Osteoblast (primary cell): ENCODE data around the gene TCF7L1. TPM values are rescaled to one million over a fixed set of nuclear protein-coding genes. Genes with fewer than 3 reads are reported as not detected.
"Not testable (repeated sequence)": the region's sequence is repeated elsewhere in the genome, so short reads cannot be mapped to it uniquely, and the experiment has no call there.

Experiments used
- DNase-seq: peaks from one replicate; pipeline ENCODE4 v3.0.0; 2011; ENCODE audit warnings: low spot score, mixed read lengths; ENCODE audit not compliant: insufficient read length; ENCODE audit errors: missing footprints
- H2AFZ ChIP-seq: 2 replicates; pipeline ENCODE4 v1.6.0; 2011; ENCODE audit warnings: mild to moderate bottlenecking, low read length
- H3K27ac ChIP-seq: 2 replicates; pipeline ENCODE4 v1.5.1; 2011; ENCODE audit warnings: mild to moderate bottlenecking, low read depth, low read length, moderate library complexity
- H3K27me3 ChIP-seq: 2 replicates; pipeline ENCODE4 v1.6.0; 2012; ENCODE audit warnings: mild to moderate bottlenecking, control low read depth, inconsistent platforms, low read length, moderate library complexity; ENCODE audit not compliant: insufficient read depth
- H3K36me3 ChIP-seq: 2 replicates; pipeline ENCODE4 v1.5.1; 2011; ENCODE audit warnings: mild to moderate bottlenecking, low read length, control low read depth, moderate library complexity; ENCODE audit not compliant: insufficient read depth
- H3K4me1 ChIP-seq: 2 replicates; pipeline ENCODE4 v1.5.1; 2011; ENCODE audit warnings: mild to moderate bottlenecking, low read length, control low read depth, moderate library complexity; ENCODE audit not compliant: insufficient read depth
- H3K4me2 ChIP-seq: 2 replicates; pipeline ENCODE4 v1.6.0; 2011; ENCODE audit warnings: mild to moderate bottlenecking, low read length; ENCODE audit not compliant: insufficient read depth
- H3K4me3 ChIP-seq: fragments of 200-600 bp; sonication (generic); 3 replicates; pipeline ENCODE4 v1.5.1; 2012; ENCODE audit warnings: mild to moderate bottlenecking, low read length, inconsistent platforms; ENCODE audit not compliant: insufficient read depth
- H3K79me2 ChIP-seq: 2 replicates; pipeline ENCODE4 v1.6.0; 2012; ENCODE audit warnings: mild to moderate bottlenecking, low read length, control low read depth, inconsistent platforms; ENCODE audit not compliant: insufficient read depth
- H3K9me3 ChIP-seq: 2 replicates; pipeline ENCODE4 v1.5.1; 2011; ENCODE audit warnings: low read depth, low read length, control low read depth
- H4K20me1 ChIP-seq: 2 replicates; pipeline ENCODE4 v1.6.0; 2012; ENCODE audit warnings: mild to moderate bottlenecking, low read length, control low read depth; ENCODE audit not compliant: insufficient read depth
- total RNA-seq: library from RNA; depleted of rRNA; stranded (reverse); fragments of >200 nt; gene quantifications from 2 replicates; pipeline ENCODE4 v1.2.3, GENCODE V29; 2012
- TF ChIP-seq, protein P1 (sequence below): IDR thresholded peaks from 2 replicates; pipeline ENCODE4 v1.5.1; 2011; ENCODE audit warnings: mild to moderate bottlenecking, low read depth, low read length, moderate library complexity; ENCODE audit errors: extremely low read depth

The TCF7L1 gene
- total RNA-seq, 1 donor: 2.5 TPM

DNA sequence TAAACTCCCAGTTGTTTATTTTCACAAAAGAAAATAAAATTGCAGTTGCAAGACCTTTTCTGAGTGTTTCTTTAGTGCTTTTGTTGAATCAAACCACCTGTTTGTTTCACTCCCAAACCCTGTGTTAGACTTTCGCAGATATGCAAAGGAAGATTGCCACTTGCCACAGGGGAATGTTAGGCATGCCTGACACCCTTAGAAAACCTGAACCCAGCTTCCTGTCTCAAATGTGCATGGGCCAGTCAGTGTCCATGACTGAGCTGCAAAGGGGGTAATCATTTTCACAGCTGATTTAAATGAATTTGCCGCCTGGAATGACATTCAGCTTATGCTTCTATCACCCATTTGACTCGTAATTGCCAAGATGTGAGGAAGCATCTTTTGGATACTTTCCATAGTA is 177.1 kb downstream of the TCF7L1 start:
- no peak for DNase-seq
- Histone ChIP-seq H3K79me2 (no peaks in the 10 kb centered on the region), H3K36me3 (peaks cover 37% of the 10 kb centered on the region), H3K4me2 (no peak overlapping the region), H3K27me3 (no peaks in the 10 kb centered on the region), H3K4me1 (peaks cover 10% of the 10 kb centered on the region), H3K4me3 (no peak overlapping the region), H2AFZ (no peak overlapping the region), H3K27ac (no peak overlapping the region), H4K20me1 (peaks cover 7% of the 10 kb centered on the region), H3K9me3 (no peaks in the 10 kb centered on the region)
- TF ChIP-seq, protein P1, sequence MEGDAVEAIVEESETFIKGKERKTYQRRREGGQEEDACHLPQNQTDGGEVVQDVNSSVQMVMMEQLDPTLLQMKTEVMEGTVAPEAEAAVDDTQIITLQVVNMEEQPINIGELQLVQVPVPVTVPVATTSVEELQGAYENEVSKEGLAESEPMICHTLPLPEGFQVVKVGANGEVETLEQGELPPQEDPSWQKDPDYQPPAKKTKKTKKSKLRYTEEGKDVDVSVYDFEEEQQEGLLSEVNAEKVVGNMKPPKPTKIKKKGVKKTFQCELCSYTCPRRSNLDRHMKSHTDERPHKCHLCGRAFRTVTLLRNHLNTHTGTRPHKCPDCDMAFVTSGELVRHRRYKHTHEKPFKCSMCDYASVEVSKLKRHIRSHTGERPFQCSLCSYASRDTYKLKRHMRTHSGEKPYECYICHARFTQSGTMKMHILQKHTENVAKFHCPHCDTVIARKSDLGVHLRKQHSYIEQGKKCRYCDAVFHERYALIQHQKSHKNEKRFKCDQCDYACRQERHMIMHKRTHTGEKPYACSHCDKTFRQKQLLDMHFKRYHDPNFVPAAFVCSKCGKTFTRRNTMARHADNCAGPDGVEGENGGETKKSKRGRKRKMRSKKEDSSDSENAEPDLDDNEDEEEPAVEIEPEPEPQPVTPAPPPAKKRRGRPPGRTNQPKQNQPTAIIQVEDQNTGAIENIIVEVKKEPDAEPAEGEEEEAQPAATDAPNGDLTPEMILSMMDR: no peak

DNA sequence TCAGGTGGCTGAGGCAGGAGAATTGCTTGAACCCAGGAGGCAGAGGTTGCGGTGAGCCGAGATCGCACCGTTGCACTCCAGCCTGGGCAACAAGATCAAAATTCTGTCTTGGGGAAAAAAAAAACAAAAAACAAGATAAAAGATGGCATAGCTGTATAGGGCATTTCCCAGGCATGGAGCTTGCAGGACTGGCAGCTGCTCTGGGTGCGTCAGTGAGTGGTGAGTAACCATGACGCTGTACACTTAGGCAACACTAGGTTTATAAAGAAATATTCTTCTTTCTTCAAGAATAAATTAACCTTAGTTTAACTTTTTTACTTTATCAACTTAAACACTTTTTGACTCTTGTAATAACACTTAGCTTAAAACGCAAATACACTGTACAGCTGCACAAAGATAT is 179.2 kb downstream of the TCF7L1 start:
- Histone ChIP-seq H3K36me3 (peaks cover 41% of the 10 kb centered on the region), H3K9me3 (no peaks in the 10 kb centered on the region), H3K27ac (peak overlapping the region; percentile 95), H3K4me1 (peaks cover 10% of the 10 kb centered on the region), H3K79me2 (peaks cover 5% of the 10 kb centered on the region), H3K4me3 (no peak overlapping the region), H4K20me1 (peaks cover 8% of the 10 kb centered on the region), H3K4me2 (no peak overlapping the region), H2AFZ (no peak overlapping the region), H3K27me3 (no peaks in the 10 kb centered on the region)
- peak; percentile 93 for DNase-seq
- TF ChIP-seq, protein P1: no peak

GRCh38 chr2:85314884-85315242 is 181.7 kb downstream of the TCF7L1 start:
- Histone ChIP-seq H3K9me3 (no peaks in the 10 kb centered on the region), H3K4me3 (no peak overlapping the region), H3K79me2 (peaks cover 20% of the 10 kb centered on the region), H3K4me2 (no peak overlapping the region), H3K27ac (peak overlapping the region; percentile 66), H3K4me1 (peaks cover 21% of the 10 kb centered on the region), H2AFZ (no peak overlapping the region), H3K27me3 (no peaks in the 10 kb centered on the region), H3K36me3 (peaks cover 46% of the 10 kb centered on the region), H4K20me1 (peaks cover 24% of the 10 kb centered on the region)
- TF ChIP-seq, protein P1: no peak
- no peak for DNase-seq

- not testable (repeated sequence) for H3K27me3 ChIP-seq, DNase-seq, H3K4me3 ChIP-seq, H3K4me2 ChIP-seq, H2AFZ ChIP-seq, H3K27ac ChIP-seq, H3K9me3 ChIP-seq
- Histone ChIP-seq H3K36me3 (peaks cover 53% of the 10 kb centered on the region), H4K20me1 (peaks cover 30% of the 10 kb centered on the region), H3K79me2 (peaks cover 30% of the 10 kb centered on the region), H3K4me1 (peaks cover 21% of the 10 kb centered on the region)
Observed at GRCh38 chr2:85315921-85316320, 182.7 kb downstream of the TCF7L1 start.
